Measurements from ENCODE around the gene BCL11B. TPM values are rescaled to one million over a fixed set of nuclear protein-coding genes. Genes with fewer than 3 reads are reported as not detected.

Gene BCL11B
- total and polyA plus RNA-seq, 4 donors = 3.0 to 12.9 (median 11.0) TPM

DNA sequence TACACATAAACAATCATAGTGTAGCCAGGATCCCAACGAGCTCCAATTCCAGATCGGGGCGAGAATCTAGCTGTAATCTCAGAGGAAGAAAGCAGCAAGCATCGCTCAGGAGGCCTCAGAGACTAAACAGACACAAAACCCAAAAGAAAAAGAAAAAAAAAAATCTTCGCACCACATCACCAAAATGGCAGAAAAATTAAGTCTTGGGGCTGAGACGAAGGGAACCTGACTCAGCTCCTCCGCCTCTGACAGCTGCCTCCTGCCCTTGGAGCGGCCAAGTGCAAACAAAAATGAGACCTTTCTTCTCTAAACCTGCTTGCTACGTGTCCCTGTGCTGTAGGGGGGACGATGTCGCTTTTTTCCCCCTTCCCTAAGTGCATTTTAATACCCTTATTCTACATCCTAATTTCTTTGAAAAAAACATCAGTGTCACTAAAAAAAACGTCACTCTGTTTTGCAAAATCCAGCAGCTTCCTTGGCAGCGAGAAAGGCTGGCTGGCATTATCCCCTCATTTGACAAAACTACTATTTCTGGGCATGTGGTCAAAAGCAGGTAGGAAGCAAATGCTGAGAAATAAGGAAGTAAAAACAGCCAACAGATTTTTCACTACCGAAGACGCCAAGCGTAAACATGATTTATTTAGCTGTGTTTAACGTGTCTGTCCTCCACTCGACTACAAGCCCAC lies 30.5 kb downstream of the BCL11B start:
- peaks cover 42% of the 10 kb centered on the region for H3K4me1 ChIP-seq (ENCODE audit: control insufficient read depth, insufficient read depth, low read length)
- H3K9me3 ChIP-seq (ENCODE audit: control insufficient read depth, insufficient read depth, low read length) = no peaks in the 10 kb centered on the region
- no peak overlapping the region for H3K4me3 ChIP-seq (ENCODE audit: low read depth, low read length)
- H3K36me3 ChIP-seq (ENCODE audit: control insufficient read depth, insufficient read depth, low read length) = no peaks in the 10 kb centered on the region
- H3K27ac ChIP-seq (ENCODE audit: low read depth, low read length) = peak overlapping the region; percentile 33
- peaks cover 8% of the 10 kb centered on the region for H3K27me3 ChIP-seq (ENCODE audit: control insufficient read depth, insufficient read depth, low read length)
- 32% methylated on average over 7 of the region's 18 CpGs for WGBS (ENCODE audit: insufficient coverage)
- DNase-seq (ENCODE audit: low read depth in 4 of 6, low spot score in 6 of 6) = peak in 2 of 6 donors; percentile 75 to 90

- peak in 2 of 6 donors; percentile 39 to 87 for DNase-seq (ENCODE audit: low read depth in 4 of 6, low spot score in 6 of 6)
- no peaks in the 10 kb centered on the region for H3K36me3 ChIP-seq (ENCODE audit: control insufficient read depth, insufficient read depth, low read length)
- no peak overlapping the region for H3K4me3 ChIP-seq (ENCODE audit: low read depth, low read length)
- H3K27me3 ChIP-seq (ENCODE audit: control insufficient read depth, insufficient read depth, low read length) = peaks cover 7% of the 10 kb centered on the region
- H3K9me3 ChIP-seq (ENCODE audit: control insufficient read depth, insufficient read depth, low read length) = no peaks in the 10 kb centered on the region
- H3K27ac ChIP-seq (ENCODE audit: low read depth, low read length) = no peak overlapping the region
- peaks cover 41% of the 10 kb centered on the region for H3K4me1 ChIP-seq (ENCODE audit: control insufficient read depth, insufficient read depth, low read length)
- 70% methylated on average over 9 of the region's 23 CpGs for WGBS (ENCODE audit: insufficient coverage)
These were observed 31.2 kb downstream of the BCL11B start for GRCh38 chr14:99240627-99241324.

- H3K9me3 ChIP-seq (ENCODE audit: control insufficient read depth, insufficient read depth, low read length) = no peaks in the 10 kb centered on the region
- H3K4me1 ChIP-seq (ENCODE audit: control insufficient read depth, insufficient read depth, low read length) = peaks cover 43% of the 10 kb centered on the region
- no peak overlapping the region for H3K27ac ChIP-seq (ENCODE audit: low read depth, low read length)
- no peaks in the 10 kb centered on the region for H3K36me3 ChIP-seq (ENCODE audit: control insufficient read depth, insufficient read depth, low read length)
- no peak for DNase-seq (ENCODE audit: low read depth in 4 of 6, low spot score in 6 of 6)
- H3K27me3 ChIP-seq (ENCODE audit: control insufficient read depth, insufficient read depth, low read length) = peaks cover 8% of the 10 kb centered on the region
- 80% methylated on average over 1 of the region's 7 CpGs for WGBS (ENCODE audit: insufficient coverage)
- no peak overlapping the region for H3K4me3 ChIP-seq (ENCODE audit: low read depth, low read length)
These were observed 32.3 kb downstream of the BCL11B start for GRCh38 chr14:99239661-99240092.

- peaks cover 47% of the 10 kb centered on the region for H3K4me1 ChIP-seq (ENCODE audit: control insufficient read depth, insufficient read depth, low read length)
- WGBS (ENCODE audit: insufficient coverage) = 87% methylated on average over 5 of the region's 6 CpGs
- H3K36me3 ChIP-seq (ENCODE audit: control insufficient read depth, insufficient read depth, low read length) = no peaks in the 10 kb centered on the region
- no peak overlapping the region for H3K4me3 ChIP-seq (ENCODE audit: low read depth, low read length)
- no peak overlapping the region for H3K27ac ChIP-seq (ENCODE audit: low read depth, low read length)
- H3K9me3 ChIP-seq (ENCODE audit: control insufficient read depth, insufficient read depth, low read length) = no peaks in the 10 kb centered on the region
- DNase-seq (ENCODE audit: low read depth in 4 of 6, low spot score in 6 of 6) = no peak
- H3K27me3 ChIP-seq (ENCODE audit: control insufficient read depth, insufficient read depth, low read length) = peaks cover 8% of the 10 kb centered on the region
These were observed 33.8 kb downstream of the BCL11B start for GRCh38 chr14:99238216-99238615.

DNA sequence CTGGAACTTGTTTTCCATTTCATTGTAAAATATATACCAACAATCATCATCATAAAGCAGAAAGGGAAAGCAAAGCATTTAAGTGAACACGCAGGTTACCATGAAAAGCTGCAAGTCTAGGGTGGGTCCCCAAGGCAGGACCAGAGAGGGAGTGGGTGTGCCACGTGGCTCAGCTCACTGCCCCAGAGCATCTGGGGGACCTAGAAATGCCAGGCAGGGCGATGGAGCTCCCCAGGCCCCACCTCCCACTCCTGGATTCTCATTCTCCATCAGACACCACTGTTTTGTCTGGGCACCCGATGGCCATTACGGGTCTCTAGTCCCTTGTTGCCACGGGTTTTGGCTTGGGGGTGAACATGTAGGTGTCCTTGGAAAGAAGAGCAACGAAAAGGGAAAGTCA lies 34.7 kb downstream of the BCL11B start:
- Histone ChIP-seq H3K27ac (ENCODE audit: low read depth, low read length) (no peak overlapping the region), H3K4me3 (ENCODE audit: low read depth, low read length) (no peak overlapping the region), H3K36me3 (ENCODE audit: control insufficient read depth, insufficient read depth, low read length) (no peaks in the 10 kb centered on the region), H3K27me3 (ENCODE audit: control insufficient read depth, insufficient read depth, low read length) (peaks cover 8% of the 10 kb centered on the region), H3K9me3 (ENCODE audit: control insufficient read depth, insufficient read depth, low read length) (no peaks in the 10 kb centered on the region), H3K4me1 (ENCODE audit: control insufficient read depth, insufficient read depth, low read length) (peaks cover 50% of the 10 kb centered on the region)
- WGBS (ENCODE audit: insufficient coverage) = 79% methylated on average over 6 of the region's 7 CpGs
- no peak for DNase-seq (ENCODE audit: low read depth in 4 of 6, low spot score in 6 of 6)

DNA sequence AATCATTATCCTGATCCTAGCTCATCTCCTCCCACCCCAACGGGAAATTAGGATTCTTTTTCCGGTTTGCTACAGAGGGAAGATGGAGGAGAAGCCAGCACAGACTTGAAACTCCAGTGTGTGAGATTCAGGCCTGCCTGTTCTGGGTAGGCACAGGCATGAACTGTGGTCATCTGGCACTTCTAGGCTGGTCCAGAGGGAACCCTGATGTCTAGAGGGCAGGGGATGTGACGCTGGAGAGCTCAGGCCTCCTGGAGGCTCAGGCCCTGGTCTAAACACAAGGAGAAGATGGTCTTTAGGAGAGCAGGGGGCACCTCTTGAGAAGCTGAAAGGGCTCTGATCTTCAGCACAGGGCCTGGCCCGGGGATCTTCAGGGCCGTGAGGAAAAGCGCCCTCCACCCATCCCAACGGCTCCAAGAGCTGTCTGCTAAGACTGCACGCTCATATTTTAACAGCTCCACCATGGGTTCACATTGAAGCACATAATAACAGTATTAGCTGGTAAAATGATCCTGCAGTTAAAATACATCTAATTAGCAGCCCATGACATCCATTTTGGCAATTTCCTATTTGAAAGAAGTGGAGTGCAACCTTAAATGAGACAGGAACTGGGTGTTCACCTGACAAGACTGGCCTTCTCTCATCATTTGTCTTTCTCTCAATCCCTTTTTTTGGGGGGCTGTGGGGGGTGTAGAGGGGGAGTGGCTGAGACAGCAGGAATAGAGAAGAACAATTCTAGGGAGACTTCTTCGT lies 35.4 kb downstream of the BCL11B start:
- Histone ChIP-seq H3K4me1 (ENCODE audit: control insufficient read depth, insufficient read depth, low read length) (peaks cover 50% of the 10 kb centered on the region), H3K4me3 (ENCODE audit: low read depth, low read length) (no peak overlapping the region), H3K9me3 (ENCODE audit: control insufficient read depth, insufficient read depth, low read length) (no peaks in the 10 kb centered on the region), H3K27ac (ENCODE audit: low read depth, low read length) (no peak overlapping the region), H3K27me3 (ENCODE audit: control insufficient read depth, insufficient read depth, low read length) (peaks cover 12% of the 10 kb centered on the region), H3K36me3 (ENCODE audit: control insufficient read depth, insufficient read depth, low read length) (no peaks in the 10 kb centered on the region)
- whole genome bisulfite sequencing (ENCODE audit: insufficient coverage) = 75% methylated on average over 1 of the region's 9 CpGs
- DNase-seq (ENCODE audit: low read depth in 4 of 6, low spot score in 6 of 6) = peak in 1 of 6 donors; percentile 48

DNA sequence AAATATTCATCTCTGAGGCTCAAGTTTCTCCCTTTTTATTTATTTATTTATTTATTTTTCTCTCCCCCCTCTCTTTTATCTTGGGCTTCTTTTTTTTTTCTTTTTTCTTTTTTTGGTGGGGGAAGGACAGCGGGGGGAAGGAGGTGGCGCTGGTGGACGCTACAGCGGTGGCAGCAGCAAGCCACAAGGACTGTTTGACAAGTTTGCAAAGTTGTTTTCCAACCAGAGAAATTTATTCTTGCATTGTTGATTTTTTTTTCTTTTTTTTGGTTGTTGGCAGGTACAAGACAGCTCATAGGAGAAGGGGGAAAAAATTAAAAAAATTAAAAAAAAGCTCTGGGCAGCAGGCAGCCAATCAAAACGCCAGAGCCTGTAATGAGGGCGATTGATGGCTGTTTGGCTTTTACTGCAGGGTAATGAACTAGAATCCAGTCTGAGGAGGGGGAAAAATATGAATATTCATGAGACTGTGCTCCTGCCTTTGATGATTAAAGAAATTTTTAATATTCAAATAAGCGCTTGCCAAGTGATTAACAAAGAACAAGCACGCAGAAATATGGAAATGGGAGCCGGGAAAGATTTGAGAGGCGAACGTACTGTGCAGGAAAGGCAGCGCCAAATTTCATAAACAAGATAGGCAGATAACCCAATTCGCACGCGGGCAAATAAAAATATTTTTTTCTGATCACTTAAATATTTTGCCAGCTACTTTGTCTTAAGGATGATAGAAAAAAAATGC lies 36.2 kb downstream of the BCL11B start:
- Histone ChIP-seq H3K4me1 (ENCODE audit: control insufficient read depth, insufficient read depth, low read length) (peaks cover 51% of the 10 kb centered on the region), H3K4me3 (ENCODE audit: low read depth, low read length) (peak overlapping the region; percentile 22), H3K9me3 (ENCODE audit: control insufficient read depth, insufficient read depth, low read length) (no peaks in the 10 kb centered on the region), H3K27ac (ENCODE audit: low read depth, low read length) (no peak overlapping the region), H3K36me3 (ENCODE audit: control insufficient read depth, insufficient read depth, low read length) (peaks cover 3% of the 10 kb centered on the region), H3K27me3 (ENCODE audit: control insufficient read depth, insufficient read depth, low read length) (peaks cover 9% of the 10 kb centered on the region)
- peak in 2 of 6 donors; percentile 75 to 87 for DNase-seq (ENCODE audit: low read depth in 4 of 6, low spot score in 6 of 6)
- 25% methylated on average over 11 of the region's 15 CpGs for WGBS (ENCODE audit: insufficient coverage)

DNA sequence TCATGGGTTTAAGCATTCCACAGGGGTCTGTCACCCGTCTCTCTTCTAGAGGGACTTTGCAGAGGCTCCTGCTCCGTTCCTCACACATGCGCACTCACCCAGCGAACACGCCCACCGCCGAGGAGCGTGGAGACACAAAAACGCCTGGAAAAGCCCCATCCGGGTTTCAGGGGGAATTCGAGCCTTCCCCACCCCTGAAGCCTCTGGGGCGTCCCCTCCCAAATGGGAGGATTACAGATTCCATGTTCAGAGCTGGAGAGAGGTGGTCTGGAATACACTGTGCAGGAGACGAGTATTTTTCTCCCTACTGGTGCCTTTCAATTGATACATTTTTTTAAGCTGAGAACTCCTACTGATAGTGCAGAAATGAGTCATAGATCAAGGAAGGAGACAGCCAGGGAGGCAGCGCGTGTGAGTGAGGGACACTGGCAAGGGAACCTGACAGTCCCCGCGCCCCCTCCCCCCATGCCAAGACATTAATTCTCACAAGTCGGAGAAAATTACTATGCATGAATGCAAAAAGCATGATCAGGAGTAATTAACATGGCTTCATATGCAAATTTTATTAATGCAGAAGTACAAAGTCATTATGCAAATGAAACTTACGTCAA lies 36.9 kb downstream of the BCL11B start:
- Histone ChIP-seq H3K36me3 (ENCODE audit: control insufficient read depth, insufficient read depth, low read length) (peaks cover 8% of the 10 kb centered on the region), H3K9me3 (ENCODE audit: control insufficient read depth, insufficient read depth, low read length) (no peaks in the 10 kb centered on the region), H3K4me1 (ENCODE audit: control insufficient read depth, insufficient read depth, low read length) (peaks cover 57% of the 10 kb centered on the region), H3K4me3 (ENCODE audit: low read depth, low read length) (peak overlapping the region; percentile 22), H3K27me3 (ENCODE audit: control insufficient read depth, insufficient read depth, low read length) (peaks cover 10% of the 10 kb centered on the region), H3K27ac (ENCODE audit: low read depth, low read length) (peak overlapping the region; percentile 29)
- WGBS (ENCODE audit: insufficient coverage) = 5% methylated on average over 7 of the region's 19 CpGs
- peak in 2 of 6 donors; percentile 84 to 90 for DNase-seq (ENCODE audit: low read depth in 4 of 6, low spot score in 6 of 6)

GRCh38 chr14:99234355-99234754 lies 37.6 kb downstream of the BCL11B start:
- Histone ChIP-seq H3K4me1 (ENCODE audit: control insufficient read depth, insufficient read depth, low read length) (peaks cover 64% of the 10 kb centered on the region), H3K27ac (ENCODE audit: low read depth, low read length) (no peak overlapping the region), H3K4me3 (ENCODE audit: low read depth, low read length) (no peak overlapping the region), H3K27me3 (ENCODE audit: control insufficient read depth, insufficient read depth, low read length) (peaks cover 15% of the 10 kb centered on the region), H3K9me3 (ENCODE audit: control insufficient read depth, insufficient read depth, low read length) (no peaks in the 10 kb centered on the region), H3K36me3 (ENCODE audit: control insufficient read depth, insufficient read depth, low read length) (peaks cover 9% of the 10 kb centered on the region)
- 74% methylated on average over 8 of the region's 9 CpGs for WGBS (ENCODE audit: insufficient coverage)
- DNase-seq (ENCODE audit: low read depth in 4 of 6, low spot score in 6 of 6) = peak in 1 of 6 donors; percentile 21
